ENCODE results near the gene HIPK4. TPM values are rescaled to one million over a fixed set of nuclear protein-coding genes. Genes with fewer than 3 reads are reported as not detected.
"Not testable (repeated sequence)": the region's sequence is repeated elsewhere in the genome, so short reads cannot be mapped to it uniquely, and the experiment has no call there.

The HIPK4 gene
- total RNA-seq, 2 experiments from 2014 or later = not detected

- H3K27ac Mint-ChIP-seq = no peak overlapping the region
- no peaks in the 10 kb centered on the region for H3K4me1 Mint-ChIP-seq
- H3K9me3 Mint-ChIP-seq = no peaks in the 10 kb centered on the region
- H3K27me3 Mint-ChIP-seq = no peaks in the 10 kb centered on the region
- no peaks in the 10 kb centered on the region for H3K36me3 Mint-ChIP-seq
- H3K4me3 Mint-ChIP-seq = no peak overlapping the region
- no peak for DNase-seq
Measured at GRCh38 chr19:40388481-40388880, 1.5 kb downstream of the HIPK4 start.

GRCh38 chr19:40387155-40387554, 2.8 kb downstream of the HIPK4 start:
- Mint-ChIP-seq H3K27ac (no peak overlapping the region), H3K36me3 (no peaks in the 10 kb centered on the region)

DNA sequence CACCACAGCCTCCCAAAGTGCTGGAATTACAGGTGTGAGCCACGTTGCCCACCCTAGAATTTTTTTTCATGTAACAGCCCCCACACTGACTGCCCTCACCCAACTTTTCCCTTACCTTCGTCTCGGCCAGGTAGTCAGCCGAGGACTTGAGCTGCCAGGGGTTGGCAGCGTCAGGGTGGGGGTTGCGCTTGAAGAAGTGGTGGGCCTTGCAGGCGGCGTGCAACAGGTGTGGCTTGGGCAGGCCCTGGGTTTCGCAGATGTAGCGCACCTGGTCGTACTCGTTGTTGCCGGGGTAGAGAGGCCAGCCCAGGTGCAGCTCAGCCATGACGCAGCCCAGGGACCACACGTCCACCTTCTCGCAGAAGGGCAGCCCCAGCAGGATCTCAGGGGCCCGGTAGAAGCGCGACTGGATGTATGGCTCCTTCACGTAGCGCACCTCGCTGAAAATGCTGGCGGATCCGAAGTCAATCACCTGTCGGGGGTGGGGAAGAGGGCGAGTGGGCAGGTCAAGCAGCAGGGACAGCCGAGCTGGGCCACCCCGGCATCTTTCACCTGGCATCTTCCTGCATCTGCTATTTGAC, 6.2 kb downstream of the HIPK4 start:
- no peaks in the 10 kb centered on the region for H3K27me3 Mint-ChIP-seq
- no peaks in the 10 kb centered on the region for H3K9me3 Mint-ChIP-seq
- no peaks in the 10 kb centered on the region for H3K4me1 Mint-ChIP-seq
- H3K4me3 Mint-ChIP-seq = no peak overlapping the region
- no peak overlapping the region for H3K27ac Mint-ChIP-seq
- H3K36me3 Mint-ChIP-seq = no peaks in the 10 kb centered on the region
- no peak for DNase-seq

More at GRCh38 chr19:40387155-40387554, 2.8 kb downstream of the HIPK4 start:
- Mint-ChIP-seq H3K9me3 (no peaks in the 10 kb centered on the region), H3K27me3 (no peaks in the 10 kb centered on the region), H3K4me1 (no peaks in the 10 kb centered on the region), H3K4me3 (no peak overlapping the region)
- no peak for DNase-seq

- Mint-ChIP-seq H3K36me3 (no peaks in the 10 kb centered on the region), H3K27ac (no peak overlapping the region), H3K4me3 (no peak overlapping the region), H3K9me3 (no peaks in the 10 kb centered on the region), H3K27me3 (no peaks in the 10 kb centered on the region), H3K4me1 (no peaks in the 10 kb centered on the region)
- no peak for DNase-seq
Measured at GRCh38 chr19:40381321-40381720, 8.7 kb downstream of the HIPK4 start.

DNA sequence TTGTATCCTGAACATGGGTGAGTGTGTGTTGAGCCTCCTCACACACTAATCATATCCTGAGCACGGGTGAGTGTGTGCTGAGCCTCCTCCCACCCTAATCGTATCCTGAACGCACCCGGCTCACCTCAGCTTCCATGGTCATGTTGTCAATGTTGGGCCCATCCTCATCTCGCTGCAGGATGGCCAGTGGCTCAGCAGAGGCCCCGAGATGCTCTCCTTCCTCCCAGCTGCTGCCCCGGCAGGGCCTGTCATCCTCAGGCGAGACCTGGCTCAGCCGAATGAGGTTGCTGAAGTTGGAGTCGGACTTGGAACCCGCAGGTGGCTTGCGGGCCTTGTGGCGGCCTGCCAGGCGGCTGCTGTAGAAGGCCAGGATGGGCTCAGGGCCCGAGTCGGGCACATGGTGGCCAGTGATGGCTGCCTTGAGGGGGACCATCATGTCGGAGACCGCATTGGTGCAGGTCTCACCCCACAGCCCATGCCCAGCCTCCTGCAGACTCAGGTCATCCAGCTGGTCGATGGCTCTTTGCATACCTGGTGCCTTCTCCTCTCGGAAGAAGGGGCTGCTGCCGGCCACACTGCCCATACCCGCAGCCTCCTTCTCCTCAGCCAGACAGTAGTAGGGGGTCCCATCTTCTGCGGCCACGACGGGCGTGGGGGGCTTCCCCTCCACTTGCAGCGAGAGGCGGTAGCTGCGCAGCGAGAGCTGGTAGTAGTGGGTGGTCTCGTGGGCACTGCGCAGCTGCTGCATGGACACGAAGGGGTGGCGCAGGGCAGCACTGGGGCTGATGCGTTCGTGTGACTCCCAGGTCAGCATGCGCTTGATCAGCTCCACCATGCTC, 9.6 kb downstream of the HIPK4 start:
- Mint-ChIP-seq H3K4me1 (no peaks in the 10 kb centered on the region), H3K4me3 (no peak overlapping the region), H3K9me3 (no peaks in the 10 kb centered on the region), H3K36me3 (no peaks in the 10 kb centered on the region), H3K27ac (no peak overlapping the region), H3K27me3 (no peaks in the 10 kb centered on the region)
- no peak for DNase-seq

- Mint-ChIP-seq H3K4me3 (no peak overlapping the region), H3K9me3 (no peaks in the 10 kb centered on the region), H3K27ac (no peak overlapping the region), H3K4me1 (no peaks in the 10 kb centered on the region), H3K27me3 (no peaks in the 10 kb centered on the region), H3K36me3 (peaks cover under 1% of the 10 kb centered on the region)
- DNase-seq = no peak
Measured at GRCh38 chr19:40379446-40380198, 10.4 kb downstream of the HIPK4 start.

GRCh38 chr19:40378509-40378908, 11.5 kb downstream of the HIPK4 start:
- H3K4me1 Mint-ChIP-seq = no peaks in the 10 kb centered on the region
- no peak overlapping the region for H3K27ac Mint-ChIP-seq
- H3K36me3 Mint-ChIP-seq = peaks cover 2% of the 10 kb centered on the region
- H3K27me3 Mint-ChIP-seq = no peaks in the 10 kb centered on the region
- no peak for DNase-seq
- no peaks in the 10 kb centered on the region for H3K9me3 Mint-ChIP-seq
- H3K4me3 Mint-ChIP-seq = no peak overlapping the region

GRCh38 chr19:40377876-40378385, 12.1 kb downstream of the HIPK4 start:
- H3K27ac Mint-ChIP-seq = no peak overlapping the region
- DNase-seq = no peak
- no peak overlapping the region for H3K4me3 Mint-ChIP-seq
- peaks cover 2% of the 10 kb centered on the region for H3K36me3 Mint-ChIP-seq
- H3K4me1 Mint-ChIP-seq = peaks cover 3% of the 10 kb centered on the region
- H3K9me3 Mint-ChIP-seq = no peaks in the 10 kb centered on the region
- no peaks in the 10 kb centered on the region for H3K27me3 Mint-ChIP-seq

GRCh38 chr19:40376286-40376862, 13.6 kb downstream of the HIPK4 start:
- Mint-ChIP-seq H3K9me3 (no peaks in the 10 kb centered on the region), H3K27ac (no peak overlapping the region), H3K4me1 (peaks cover 4% of the 10 kb centered on the region), H3K36me3 (peaks cover 2% of the 10 kb centered on the region), H3K4me3 (no peak overlapping the region), H3K27me3 (no peaks in the 10 kb centered on the region)
- no peak for DNase-seq

DNA sequence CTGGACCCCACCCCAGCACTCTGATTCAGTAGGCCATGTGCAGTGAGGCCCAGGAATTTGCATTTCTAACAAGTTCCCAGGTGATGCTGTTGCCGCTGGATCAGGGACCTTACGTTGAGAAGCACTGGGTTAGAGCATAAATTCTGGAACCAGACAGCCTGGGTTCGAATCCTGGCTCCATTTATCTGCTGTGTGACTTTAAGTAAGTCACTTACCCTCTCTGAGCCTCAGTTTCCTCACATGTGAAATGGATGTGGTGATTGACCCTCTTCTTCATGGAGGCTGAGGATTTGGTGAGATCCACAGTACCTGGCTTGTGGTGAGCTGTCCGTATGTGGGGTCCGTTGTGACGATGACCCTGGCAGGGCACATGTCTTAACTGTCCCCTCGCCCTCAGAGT, 15.9 kb downstream of the HIPK4 start:
- no peak for DNase-seq

GRCh38 chr19:40371802-40372122, 18.2 kb downstream of the HIPK4 start:
- H3K4me1 Mint-ChIP-seq = peaks cover 4% of the 10 kb centered on the region
- no peaks in the 10 kb centered on the region for H3K27me3 Mint-ChIP-seq
- no peak for DNase-seq
- no peaks in the 10 kb centered on the region for H3K9me3 Mint-ChIP-seq
- H3K36me3 Mint-ChIP-seq = peaks cover 2% of the 10 kb centered on the region
- H3K27ac Mint-ChIP-seq = no peak overlapping the region
- H3K4me3 Mint-ChIP-seq = no peak overlapping the region

More for the DNA sequence above, 15.9 kb downstream of the HIPK4 start:
- peaks cover 4% of the 10 kb centered on the region for H3K4me1 Mint-ChIP-seq
- no peaks in the 10 kb centered on the region for H3K27me3 Mint-ChIP-seq
- H3K4me3 Mint-ChIP-seq = no peak overlapping the region
- H3K27ac Mint-ChIP-seq = no peak overlapping the region
- H3K36me3 Mint-ChIP-seq = peaks cover 2% of the 10 kb centered on the region
- H3K9me3 Mint-ChIP-seq = no peaks in the 10 kb centered on the region

DNA sequence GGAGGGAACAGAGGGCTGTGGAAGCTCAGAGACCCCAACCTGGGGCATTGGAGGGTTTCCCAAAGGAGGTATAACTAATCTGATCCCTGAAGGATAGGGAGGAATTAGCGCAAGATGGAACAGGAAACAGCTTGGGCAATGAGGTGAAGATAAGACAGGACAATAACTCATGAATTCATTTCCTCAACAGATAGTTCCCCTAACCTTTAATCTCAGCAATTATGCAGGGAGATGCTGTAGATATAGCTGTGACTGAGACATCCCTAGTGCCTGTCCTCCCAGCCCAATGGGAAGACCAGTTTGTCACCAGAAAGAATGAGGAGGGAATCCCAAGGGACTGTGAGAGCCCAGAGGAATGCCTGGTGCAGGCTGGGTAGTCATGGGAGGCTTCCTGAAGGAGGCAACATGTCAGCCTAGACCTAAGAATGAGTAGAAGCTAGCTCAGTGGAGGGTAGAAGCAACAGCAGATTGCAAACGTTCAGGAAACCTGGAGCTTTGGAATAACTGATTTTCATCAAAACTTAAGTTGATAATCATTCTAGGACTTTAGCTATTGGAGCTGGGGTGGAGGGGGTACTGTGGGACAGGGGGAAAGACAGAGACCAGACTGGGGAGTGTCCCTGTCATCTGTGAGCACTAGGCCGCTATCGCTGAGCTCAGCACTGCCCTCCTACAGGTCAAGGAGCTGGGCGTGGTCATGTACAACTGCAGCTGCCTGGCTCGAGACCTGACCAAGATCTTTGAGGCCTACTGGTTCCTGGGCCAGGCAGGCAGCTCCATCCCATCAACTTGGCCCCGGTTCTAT, 18.8 kb downstream of the HIPK4 start:
- no peak for DNase-seq
- H3K27ac Mint-ChIP-seq = no peak overlapping the region
- H3K9me3 Mint-ChIP-seq = no peaks in the 10 kb centered on the region
- no peaks in the 10 kb centered on the region for H3K27me3 Mint-ChIP-seq
- peaks cover 2% of the 10 kb centered on the region for H3K36me3 Mint-ChIP-seq
- H3K4me3 Mint-ChIP-seq = no peak overlapping the region
- H3K4me1 Mint-ChIP-seq = peaks cover 4% of the 10 kb centered on the region

DNA sequence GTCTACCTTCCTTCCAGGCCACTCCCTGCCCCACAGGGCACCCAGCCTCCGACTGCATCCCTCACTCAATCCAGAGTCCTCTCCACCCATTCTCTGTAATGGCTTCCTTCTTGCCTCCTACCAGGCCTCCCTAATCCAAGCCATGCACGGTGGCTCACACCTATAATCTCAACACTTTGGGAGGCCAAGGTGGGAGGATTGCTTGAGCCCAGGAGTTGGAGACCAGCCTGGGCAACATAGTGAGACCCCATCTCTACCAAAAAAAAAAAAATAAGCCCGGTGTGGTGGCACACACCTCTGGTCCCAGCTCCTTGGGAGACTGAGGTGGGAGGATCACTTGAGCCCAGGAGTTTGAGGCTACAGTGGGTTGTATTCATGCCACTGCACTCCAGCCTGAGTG, 19.7 kb downstream of the HIPK4 start:
- not testable (repeated sequence) for H3K4me3 Mint-ChIP-seq, H3K27me3 Mint-ChIP-seq

GRCh38 chr19:40369797-40370196, 20.2 kb downstream of the HIPK4 start:
- Mint-ChIP-seq H3K27me3 (no peaks in the 10 kb centered on the region), H3K4me1 (peaks cover 11% of the 10 kb centered on the region), H3K4me3 (no peak overlapping the region), H3K9me3 (no peaks in the 10 kb centered on the region), H3K27ac (no peak overlapping the region), H3K36me3 (peaks cover 4% of the 10 kb centered on the region)
- no peak for DNase-seq

More for the DNA sequence above, 19.7 kb downstream of the HIPK4 start:
- not testable (repeated sequence) for H3K4me1 Mint-ChIP-seq, H3K27ac Mint-ChIP-seq, H3K9me3 Mint-ChIP-seq, H3K36me3 Mint-ChIP-seq, DNase-seq
